Anterior cingulate cortex (tissue), 58 donors: ENCODE measurements around the gene LARP4.
"Not testable (repeated sequence)": the region's sequence is repeated elsewhere in the genome, so short reads cannot be mapped to it uniquely, and the experiment has no call there.

Experiments used
- DNase-seq, 58 donors: peaks; one replicate each; lab custom pipeline; 2025; lab: John Stamatoyannopoulos, UW

The LARP4 gene

GRCh38 chr12:50520416-50521207, 119.9 kb downstream of the LARP4 start:
- DNase-seq, result no peak

GRCh38 chr12:50521781-50522180, 121.1 kb downstream of the LARP4 start:
- not testable (repeated sequence) for DNase-seq

GRCh38 chr12:50523772-50524171, 123.1 kb downstream of the LARP4 start:
- no peak for DNase-seq

GRCh38 chr12:50524621-50525020, 123.9 kb downstream of the LARP4 start:
- no peak for DNase-seq

- no peak for DNase-seq
These were observed 124.7 kb downstream of the LARP4 start for GRCh38 chr12:50525422-50525821.

- no peak for DNase-seq
These were observed 126.7 kb downstream of the LARP4 start for GRCh38 chr12:50527359-50527726.

- DNase-seq, result no peak
These were observed 128.1 kb downstream of the LARP4 start for GRCh38 chr12:50528800-50529199.

- no peak for DNase-seq
These were observed 128.7 kb downstream of the LARP4 start for GRCh38 chr12:50529345-50529744.
